Stimulated activated CD4-positive, alpha-beta T cell treated with anti-CD3 and anti-CD28 coated beads, Interleukin-1b, Interleukin-23, amount 100 ng/mL, for 1 hour (primary cell): Measurements from ENCODE around the gene TUG1.

Experiments
- DNase-seq, 2 donors: peaks; one replicate each; pipeline ENCODE4 v3.0.0-alpha.2; 2020; ENCODE audit warnings: low read depth in 2 of 2

The TUG1 gene

GRCh38 chr22:30968924-30969531, at the start of gene TUG1:
TSS of gene TUG1 (plus strand) at chr22:30969265.
- DNase-seq, result peak; percentile 88 to 94

- no peak for DNase-seq
These were observed 49.1 kb upstream of the TUG1 start for GRCh38 chr22:30919973-30920372.

- peak; percentile 70 to 80 for DNase-seq
These were observed 48.7 kb upstream of the TUG1 start for GRCh38 chr22:30920407-30920806.

- DNase-seq, result no peak
These were observed 48.0 kb upstream of the TUG1 start for GRCh38 chr22:30921108-30921507.

- peak; percentile 53 to 58 for DNase-seq
These were observed 46.9 kb upstream of the TUG1 start for GRCh38 chr22:30922151-30922611.

- no peak for DNase-seq
These were observed 45.7 kb upstream of the TUG1 start for GRCh38 chr22:30923168-30923900.

- no peak for DNase-seq
These were observed 43.4 kb upstream of the TUG1 start for GRCh38 chr22:30925667-30926066.

- DNase-seq, result no peak
These were observed 42.4 kb upstream of the TUG1 start for GRCh38 chr22:30926706-30927105.

GRCh38 chr22:30927806-30928205, 41.3 kb upstream of the TUG1 start:
- no peak for DNase-seq

GRCh38 chr22:30928401-30928800, 40.7 kb upstream of the TUG1 start:
- no peak for DNase-seq

- DNase-seq, result no peak
These were observed 38.8 kb upstream of the TUG1 start for GRCh38 chr22:30930228-30930627.

GRCh38 chr22:30931541-30932300, 37.3 kb upstream of the TUG1 start:
- no peak for DNase-seq

GRCh38 chr22:30932661-30933060, 36.4 kb upstream of the TUG1 start:
- no peak for DNase-seq

GRCh38 chr22:30933457-30933856, 35.6 kb upstream of the TUG1 start:
- DNase-seq, result no peak

- no peak for DNase-seq
These were observed 35.0 kb upstream of the TUG1 start for GRCh38 chr22:30934053-30934452.

GRCh38 chr22:30940685-30941362, 28.2 kb upstream of the TUG1 start:
- no peak for DNase-seq

GRCh38 chr22:30941363-30941740, 27.7 kb upstream of the TUG1 start:
- no peak for DNase-seq

- DNase-seq, result peak in 1 of 2 donors; percentile 31
These were observed 25.7 kb upstream of the TUG1 start for GRCh38 chr22:30943368-30943767.

GRCh38 chr22:30944986-30945385, 24.1 kb upstream of the TUG1 start:
- no peak for DNase-seq

- DNase-seq, result no peak
These were observed 23.4 kb upstream of the TUG1 start for GRCh38 chr22:30945653-30946052.

GRCh38 chr22:30946354-30946753, 22.7 kb upstream of the TUG1 start:
- DNase-seq, result no peak

- DNase-seq, result no peak
These were observed 21.8 kb upstream of the TUG1 start for GRCh38 chr22:30947173-30947815.
